Trophoblast cell (in vitro differentiated cells and primary cell): Measurements from ENCODE around the gene LY86.

ENCODE experiments used
- DNase-seq, 2 donors: peaks; one replicate each; pipeline ENCODE4 v3.0.0-alpha.2; 2016
- H2AFZ ChIP-seq: 2 replicates; pipeline ENCODE4 v1.6.1; 2013; ENCODE audit warnings: low read length, moderate library complexity, mild to moderate bottlenecking; ENCODE audit not compliant: insufficient read depth, poor library complexity
- H2AK5ac ChIP-seq: 2 replicates; pipeline ENCODE4 v1.6.1; 2013; ENCODE audit warnings: mild to moderate bottlenecking, low read length
- H2BK120ac ChIP-seq: 2 replicates; pipeline ENCODE4 v1.6.1; 2013; ENCODE audit warnings: low read length, mild to moderate bottlenecking, moderate library complexity; ENCODE audit not compliant: insufficient read depth, poor library complexity
- H2BK12ac ChIP-seq: 2 replicates; pipeline ENCODE4 v1.6.1; 2013; ENCODE audit warnings: mild to moderate bottlenecking, low read length, moderate library complexity
- H2BK5ac ChIP-seq: 2 replicates; pipeline ENCODE4 v1.6.1; 2013; ENCODE audit warnings: low read length, low read depth, moderate library complexity, mild to moderate bottlenecking; ENCODE audit not compliant: poor library complexity
- H3K14ac ChIP-seq: 2 replicates; pipeline ENCODE4 v1.6.1; 2013; ENCODE audit warnings: mild to moderate bottlenecking, low read length
- H3K18ac ChIP-seq: 2 replicates; pipeline ENCODE4 v1.6.1; 2013; ENCODE audit warnings: mild to moderate bottlenecking, low read length
- H3K23ac ChIP-seq: 2 replicates; pipeline ENCODE4 v1.6.1; 2013; ENCODE audit warnings: low read length
- H3K27ac ChIP-seq: 2 replicates; pipeline ENCODE4 v1.5.1; 2013; ENCODE audit warnings: low read depth, mild to moderate bottlenecking, inconsistent platforms, low read length, moderate library complexity
- H3K27me3 ChIP-seq: 2 replicates; pipeline ENCODE4 v1.6.1; 2013; ENCODE audit warnings: inconsistent platforms, mild to moderate bottlenecking, low read length, moderate library complexity; ENCODE audit not compliant: insufficient read depth
- H3K36me3 ChIP-seq, 2 experiments: 1 replicate in 1 of 2; 2 replicates in 1 of 2; pipeline ENCODE4 v1.6.1; 2013; ENCODE audit warnings: low read length in 2 of 2, mild to moderate bottlenecking in 2 of 2, moderate library complexity in 1 of 2; ENCODE audit not compliant: insufficient read depth in 2 of 2, control insufficient read depth in 1 of 2
- H3K4ac ChIP-seq: 2 replicates; pipeline ENCODE4 v1.6.1; 2013; ENCODE audit warnings: low read depth, mild to moderate bottlenecking, low read length, moderate library complexity
- H3K4me1 ChIP-seq, 2 experiments: 1 replicate in 1 of 2; 2 replicates in 1 of 2; pipeline ENCODE4 v1.6.1; 2013; ENCODE audit warnings: low read length in 2 of 2, mild to moderate bottlenecking in 2 of 2, moderate library complexity in 1 of 2; ENCODE audit not compliant: insufficient read depth in 2 of 2, control insufficient read depth in 1 of 2
- H3K4me2 ChIP-seq: 2 replicates; pipeline ENCODE4 v1.6.1; 2013; ENCODE audit warnings: inconsistent platforms, mild to moderate bottlenecking, low read length, moderate library complexity
- H3K4me3 ChIP-seq: 2 replicates; pipeline ENCODE4 v1.5.1; 2013; ENCODE audit warnings: mild to moderate bottlenecking, low read depth, low read length, inconsistent platforms
- H3K79me1 ChIP-seq: one replicate; pipeline ENCODE4 v1.6.1; 2013; ENCODE audit warnings: low read length
- H3K79me2 ChIP-seq: 2 replicates; pipeline ENCODE4 v1.6.1; 2013; ENCODE audit warnings: low read length, mild to moderate bottlenecking; ENCODE audit not compliant: control insufficient read depth, insufficient read depth, poor library complexity
- H3K9ac ChIP-seq: 2 replicates; pipeline ENCODE4 v1.6.1; 2013; ENCODE audit warnings: mild to moderate bottlenecking, low read length
- H3K9me3 ChIP-seq: 2 replicates; pipeline ENCODE4 v1.6.1; 2013; ENCODE audit warnings: low read depth, mild to moderate bottlenecking, control low read depth, inconsistent platforms, low read length; ENCODE audit not compliant: insufficient read depth
- H4K12ac ChIP-seq: 2 replicates; pipeline ENCODE4 v1.6.1; 2013; ENCODE audit warnings: low read depth, mild to moderate bottlenecking, low read length, moderate library complexity
- H4K8ac ChIP-seq: 2 replicates; pipeline ENCODE4 v1.6.1; 2013; ENCODE audit warnings: low read depth, mild to moderate bottlenecking, low read length, moderate library complexity
- H4K91ac ChIP-seq: one replicate; pipeline ENCODE4 v1.6.1; 2013; ENCODE audit warnings: low read depth, mild to moderate bottlenecking, low read length, moderate library complexity
- WGBS: extraction: QIAGEN DNeasy Blood & Tissue Kit; methylation state at CpG from one replicate; pipeline ENCODE4 v1.1.7; 2013; ENCODE audit warnings: missing lambda C conversion rate; ENCODE audit not compliant: insufficient read length, insufficient coverage; ENCODE audit errors: extremely low coverage; 5-methylcytosine and 5-hydroxymethylcytosine counted together

Gene LY86

GRCh38 chr6:6643398-6643797, 54.9 kb downstream of the LY86 start:
- H3K27ac ChIP-seq, result no peak overlapping the region
- H3K4ac ChIP-seq, result no peak overlapping the region
- no peak overlapping the region for H3K23ac ChIP-seq
- no peak overlapping the region for H2AFZ ChIP-seq
- no CpG with 5 or more reads among the region's 8 CpGs for WGBS
- no peak overlapping the region for H4K12ac ChIP-seq
- H3K9me3 ChIP-seq, result peaks cover 3% of the 10 kb centered on the region
- H3K18ac ChIP-seq, result no peak overlapping the region
- no peak overlapping the region for H3K4me3 ChIP-seq
- no peaks in the 10 kb centered on the region for H3K4me1 ChIP-seq
- no peaks in the 10 kb centered on the region for H3K79me1 ChIP-seq
- no peak overlapping the region for H2BK12ac ChIP-seq
- no peak overlapping the region for H2BK5ac ChIP-seq
- no peaks in the 10 kb centered on the region for H3K27me3 ChIP-seq
- no peaks in the 10 kb centered on the region for H3K36me3 ChIP-seq
- DNase-seq, result no peak
- no peak overlapping the region for H2BK120ac ChIP-seq
- no peak overlapping the region for H4K8ac ChIP-seq
- no peak overlapping the region for H3K9ac ChIP-seq
- no peaks in the 10 kb centered on the region for H3K79me2 ChIP-seq
- no peak overlapping the region for H3K14ac ChIP-seq
- H4K91ac ChIP-seq, result no peak overlapping the region
- H2AK5ac ChIP-seq, result no peak overlapping the region
- H3K4me2 ChIP-seq, result no peak overlapping the region

GRCh38 chr6:6645261-6645917, 56.9 kb downstream of the LY86 start:
- Histone ChIP-seq H3K4ac (no peak overlapping the region), H3K79me2 (no peaks in the 10 kb centered on the region), H4K91ac (no peak overlapping the region), H3K36me3 (no peaks in the 10 kb centered on the region), H3K4me2 (no peak overlapping the region), H4K12ac (no peak overlapping the region), H2BK5ac (no peak overlapping the region), H2BK120ac (no peak overlapping the region), H3K79me1 (no peaks in the 10 kb centered on the region), H3K27ac (no peak overlapping the region), H3K4me3 (no peak overlapping the region), H4K8ac (no peak overlapping the region), H2AK5ac (no peak overlapping the region), H3K4me1 (no peaks in the 10 kb centered on the region), H3K9ac (no peak overlapping the region), H3K14ac (no peak overlapping the region), H3K23ac (no peak overlapping the region), H2AFZ (no peak overlapping the region), H3K9me3 (peaks cover 3% of the 10 kb centered on the region), H3K27me3 (no peaks in the 10 kb centered on the region), H3K18ac (no peak overlapping the region), H2BK12ac (no peak overlapping the region)
- no CpG with 5 or more reads among the region's 3 CpGs for WGBS
- DNase-seq, result no peak

GRCh38 chr6:6646384-6646783, 57.9 kb downstream of the LY86 start:
- DNase-seq, result no peak
- H3K18ac ChIP-seq, result no peak overlapping the region
- no peak overlapping the region for H2AK5ac ChIP-seq
- no peak overlapping the region for H3K27ac ChIP-seq
- peaks cover 3% of the 10 kb centered on the region for H3K9me3 ChIP-seq
- H2BK5ac ChIP-seq, result no peak overlapping the region
- H4K8ac ChIP-seq, result no peak overlapping the region
- H3K36me3 ChIP-seq, result no peaks in the 10 kb centered on the region
- H2BK12ac ChIP-seq, result no peak overlapping the region
- H2AFZ ChIP-seq, result no peak overlapping the region
- WGBS, result no CpG with 5 or more reads among the region's 2 CpGs
- H3K4me1 ChIP-seq, result no peaks in the 10 kb centered on the region
- H3K27me3 ChIP-seq, result no peaks in the 10 kb centered on the region
- no peak overlapping the region for H3K9ac ChIP-seq
- no peak overlapping the region for H3K4me3 ChIP-seq
- no peak overlapping the region for H3K14ac ChIP-seq
- H3K4ac ChIP-seq, result no peak overlapping the region
- H3K79me1 ChIP-seq, result no peaks in the 10 kb centered on the region
- H4K12ac ChIP-seq, result no peak overlapping the region
- no peaks in the 10 kb centered on the region for H3K79me2 ChIP-seq
- H2BK120ac ChIP-seq, result no peak overlapping the region
- no peak overlapping the region for H3K23ac ChIP-seq
- H4K91ac ChIP-seq, result no peak overlapping the region
- no peak overlapping the region for H3K4me2 ChIP-seq

GRCh38 chr6:6646859-6647258, 58.3 kb downstream of the LY86 start:
- H3K4me1 ChIP-seq, result no peaks in the 10 kb centered on the region
- no peak overlapping the region for H2AK5ac ChIP-seq
- H3K4me3 ChIP-seq, result no peak overlapping the region
- no peak overlapping the region for H3K14ac ChIP-seq
- H2BK120ac ChIP-seq, result no peak overlapping the region
- no peak overlapping the region for H4K12ac ChIP-seq
- no peak overlapping the region for H3K4me2 ChIP-seq
- H3K79me1 ChIP-seq, result no peaks in the 10 kb centered on the region
- H3K23ac ChIP-seq, result no peak overlapping the region
- H3K9me3 ChIP-seq, result peaks cover 3% of the 10 kb centered on the region
- no peaks in the 10 kb centered on the region for H3K79me2 ChIP-seq
- no peak overlapping the region for H3K4ac ChIP-seq
- H3K27ac ChIP-seq, result no peak overlapping the region
- no peak overlapping the region for H2BK5ac ChIP-seq
- DNase-seq, result no peak
- H4K91ac ChIP-seq, result no peak overlapping the region
- no peaks in the 10 kb centered on the region for H3K27me3 ChIP-seq
- no peak overlapping the region for H2BK12ac ChIP-seq
- WGBS, result no CpG with 5 or more reads among the region's 2 CpGs
- H2AFZ ChIP-seq, result no peak overlapping the region
- H3K18ac ChIP-seq, result no peak overlapping the region
- H3K9ac ChIP-seq, result no peak overlapping the region
- no peaks in the 10 kb centered on the region for H3K36me3 ChIP-seq
- no peak overlapping the region for H4K8ac ChIP-seq
